ENCODE data around the gene TIMM8A.

Gene TIMM8A

DNA sequence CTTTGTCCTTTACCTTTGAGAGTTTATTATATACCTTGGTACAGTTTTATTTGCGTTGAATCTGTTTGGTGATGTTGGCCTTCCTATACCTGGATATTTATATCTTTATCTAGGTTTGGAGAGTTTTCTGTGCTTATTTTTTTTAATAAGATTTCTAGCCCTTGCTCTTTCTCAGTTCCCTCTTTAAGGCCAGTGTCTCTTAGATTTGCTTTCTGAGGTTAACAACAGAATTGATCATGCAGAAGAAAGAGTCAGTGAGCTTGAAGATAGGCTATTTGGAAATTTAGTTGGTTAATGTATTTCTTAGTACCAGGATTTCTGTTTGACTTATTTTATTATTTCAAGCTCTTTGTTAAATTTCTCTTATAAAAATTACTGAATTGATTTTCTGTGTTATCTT is 44.8 kb downstream of the TIMM8A start:
- no peak for DNase-seq
- TF ChIP-seq POLR2A (IDR thresholded peaks at IDR 0.05; ENCODE audit: low read length) (no peak), GATA1 (IDR thresholded peaks at IDR 0.05; ENCODE audit: low read depth, low read length) (no peak)

Data from erythroblast (primary cell).